HUES48 (cell line): ENCODE data around the gene SWSAP1.
"Not testable (repeated sequence)": the region's sequence is repeated elsewhere in the genome, so short reads cannot be mapped to it uniquely, and the experiment has no call there.

Experiments used
- H3K27ac ChIP-seq: one replicate; pipeline ENCODE4 v1.7.0; 2013; ENCODE audit warnings: low read depth, low read length, inconsistent platforms
- H3K27me3 ChIP-seq: 2 replicates; pipeline ENCODE4 v1.6.1; 2013; ENCODE audit warnings: mild to moderate bottlenecking, low read length; ENCODE audit not compliant: control insufficient read depth, insufficient read depth
- H3K36me3 ChIP-seq: 2 replicates; pipeline ENCODE4 v1.6.1; 2013; ENCODE audit warnings: low read length; ENCODE audit not compliant: control insufficient read depth, insufficient read depth
- H3K4me1 ChIP-seq: 2 replicates; pipeline ENCODE4 v1.6.1; 2013; ENCODE audit warnings: mild to moderate bottlenecking, low read length; ENCODE audit not compliant: control insufficient read depth, insufficient read depth
- H3K4me3 ChIP-seq: 2 replicates; pipeline ENCODE4 v1.5.1; 2013; ENCODE audit warnings: mild to moderate bottlenecking, low read depth, low read length
- H3K9ac ChIP-seq: 2 replicates; pipeline ENCODE4 v1.6.1; 2013; ENCODE audit warnings: mild to moderate bottlenecking, low read depth, low read length, moderate library complexity
- H3K9me3 ChIP-seq: 2 replicates; pipeline ENCODE4 v1.6.1; 2013; ENCODE audit warnings: low read length; ENCODE audit not compliant: control insufficient read depth, insufficient read depth

Gene SWSAP1

GRCh38 chr19:11399667-11400066 lies 25.2 kb downstream of the SWSAP1 start:
- Histone ChIP-seq H3K9ac (no peak overlapping the region), H3K27ac (no peak overlapping the region), H3K36me3 (peaks cover 47% of the 10 kb centered on the region), H3K9me3 (no peaks in the 10 kb centered on the region), H3K4me3 (no peak overlapping the region), H3K27me3 (no peaks in the 10 kb centered on the region), H3K4me1 (0 out of 2 replicates have a peak, but pooled peaks cover 4% of the 10 kb centered on the region)

DNA sequence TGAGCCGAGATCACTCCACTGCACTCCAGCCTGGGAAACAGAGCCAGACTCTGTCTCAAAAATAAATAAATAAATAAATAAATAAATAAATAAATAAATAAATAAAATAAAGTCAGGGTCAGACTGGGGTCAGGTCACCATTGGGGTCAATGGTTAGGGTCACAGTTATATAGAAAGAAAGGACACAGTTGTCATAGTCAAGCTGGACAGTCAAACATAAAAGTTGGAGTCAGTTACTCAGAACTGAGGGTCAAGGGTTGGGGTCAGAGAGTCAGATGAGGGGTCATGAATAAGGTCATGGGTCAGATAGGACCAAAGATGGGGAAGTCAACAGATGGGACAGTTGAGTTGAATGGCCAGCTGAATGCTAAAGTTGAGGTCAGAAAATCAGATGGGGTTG lies 26.3 kb downstream of the SWSAP1 start:
- Histone ChIP-seq H3K27ac (no peak overlapping the region), H3K36me3 (peaks cover 52% of the 10 kb centered on the region), H3K27me3 (no peaks in the 10 kb centered on the region), H3K9ac (no peak overlapping the region), H3K4me3 (no peak overlapping the region), H3K9me3 (no peaks in the 10 kb centered on the region), H3K4me1 (no peaks in the 10 kb centered on the region)

- H3K27ac ChIP-seq: no peak overlapping the region
- no peaks in the 10 kb centered on the region for H3K27me3 ChIP-seq
- no peak overlapping the region for H3K4me3 ChIP-seq
- H3K9me3 ChIP-seq: no peaks in the 10 kb centered on the region
- no peaks in the 10 kb centered on the region for H3K4me1 ChIP-seq
- no peak overlapping the region for H3K9ac ChIP-seq
- H3K36me3 ChIP-seq: peaks cover 48% of the 10 kb centered on the region
These were observed 27.5 kb downstream of the SWSAP1 start for GRCh38 chr19:11401808-11402543.

DNA sequence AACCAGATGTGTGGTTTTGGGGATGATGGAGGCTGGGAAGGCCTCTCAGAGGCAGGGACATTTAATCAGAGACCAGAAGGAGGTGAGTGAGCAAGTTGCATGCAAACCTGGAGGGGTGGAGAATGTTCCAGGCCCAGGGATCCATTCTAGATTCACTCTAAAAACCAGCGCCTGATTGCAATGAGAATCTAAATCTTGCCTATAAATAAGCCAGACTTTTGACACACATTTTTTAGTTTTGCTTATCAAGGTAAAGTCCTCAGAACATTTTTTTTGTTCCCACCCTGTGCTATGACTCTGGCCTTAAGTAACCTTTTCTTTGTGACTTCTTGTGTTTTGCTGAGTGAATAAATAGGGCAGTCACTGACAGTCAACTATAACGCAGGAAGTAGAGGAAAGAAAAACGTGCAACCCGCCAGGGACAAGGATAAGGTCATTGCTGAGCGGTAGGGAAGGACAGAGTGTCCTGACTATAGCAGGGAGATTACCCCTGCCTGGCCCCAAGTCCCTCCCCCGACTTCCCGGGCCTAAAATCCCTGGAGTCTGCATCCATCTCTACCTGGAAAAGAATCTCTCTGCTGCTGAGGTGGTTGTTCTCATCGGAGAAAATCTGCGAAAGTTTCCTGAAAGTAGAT lies 30.2 kb downstream of the SWSAP1 start:
- no peaks in the 10 kb centered on the region for H3K4me1 ChIP-seq
- no peak overlapping the region for H3K27ac ChIP-seq
- no peak overlapping the region for H3K9ac ChIP-seq

DNA sequence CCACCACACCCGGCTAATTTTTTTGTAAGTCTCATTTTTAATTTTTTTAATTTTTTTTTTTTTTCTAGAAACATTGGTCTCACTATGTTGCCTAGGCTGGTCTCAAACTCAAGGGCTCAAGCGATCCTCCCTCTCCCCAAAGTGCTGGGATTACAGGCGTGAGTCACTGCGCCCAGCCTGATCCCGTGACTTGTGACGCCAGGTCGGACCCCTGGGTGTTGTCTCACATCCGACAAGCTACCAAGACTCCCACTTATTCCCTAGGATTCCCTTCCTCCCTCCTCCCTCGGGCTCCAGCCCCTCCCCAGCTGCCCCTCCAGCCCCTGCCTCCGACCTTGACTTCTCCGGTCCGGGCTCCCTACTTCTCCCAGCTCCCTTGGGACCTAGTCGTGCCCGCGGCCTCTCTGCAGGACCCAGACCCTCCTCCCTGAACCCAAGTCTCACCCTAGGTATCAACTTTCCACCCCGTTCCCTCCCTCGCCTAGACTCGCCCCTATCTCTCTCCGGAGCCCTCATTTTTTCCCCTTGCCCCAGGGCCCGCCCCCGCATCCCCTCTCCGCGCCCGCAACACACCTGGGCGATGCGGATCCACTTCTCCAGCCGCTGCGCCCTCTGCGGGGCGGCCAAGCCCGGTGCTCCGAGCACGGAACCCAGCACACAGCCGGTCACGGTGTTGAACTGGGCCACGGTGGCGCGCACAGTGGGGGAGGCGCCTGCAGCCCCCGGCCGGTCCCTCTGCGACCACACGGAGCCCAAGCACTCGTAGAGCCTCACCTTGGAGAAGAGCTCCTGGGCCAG lies 31.6 kb downstream of the SWSAP1 start:
- H3K27me3 ChIP-seq: no peaks in the 10 kb centered on the region
- no peak overlapping the region for H3K9ac ChIP-seq
- H3K36me3 ChIP-seq: peaks cover 39% of the 10 kb centered on the region
- no peaks in the 10 kb centered on the region for H3K9me3 ChIP-seq
- H3K4me3 ChIP-seq: no peak overlapping the region
- H3K4me1 ChIP-seq: no peaks in the 10 kb centered on the region
- no peak overlapping the region for H3K27ac ChIP-seq

More for the DNA sequence above, 30.2 kb downstream of the SWSAP1 start:
- no peak overlapping the region for H3K4me3 ChIP-seq
- peaks cover 41% of the 10 kb centered on the region for H3K36me3 ChIP-seq
- H3K27me3 ChIP-seq: no peaks in the 10 kb centered on the region
- no peaks in the 10 kb centered on the region for H3K9me3 ChIP-seq

GRCh38 chr19:11406703-11407236 lies 32.3 kb downstream of the SWSAP1 start:
- H3K9me3 ChIP-seq, H3K4me1 ChIP-seq, H3K27me3 ChIP-seq, H3K9ac ChIP-seq, H3K27ac ChIP-seq, H3K4me3 ChIP-seq: not testable (repeated sequence)
- peaks cover 41% of the 10 kb centered on the region for H3K36me3 ChIP-seq

DNA sequence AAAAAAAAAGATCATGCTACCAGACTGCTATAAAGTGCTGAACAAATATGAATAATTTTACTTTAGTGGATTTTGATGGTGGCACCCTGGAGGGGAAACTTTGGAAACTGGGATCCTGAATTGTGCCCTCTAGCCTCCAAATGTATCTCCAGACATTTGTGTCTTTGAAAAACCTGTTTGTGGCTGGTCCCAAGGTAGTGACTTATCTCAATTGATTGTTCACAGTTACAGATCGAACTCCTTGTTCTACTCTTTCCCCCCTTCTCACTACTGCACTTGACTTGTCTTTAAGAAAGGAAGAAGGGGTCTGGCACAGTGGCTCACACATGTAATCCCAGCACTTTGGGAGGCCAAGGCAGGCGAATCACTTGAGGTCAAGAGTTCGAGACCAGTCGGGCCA lies 34.1 kb downstream of the SWSAP1 start:
- no peak overlapping the region for H3K27ac ChIP-seq
- H3K4me1 ChIP-seq: no peaks in the 10 kb centered on the region
- H3K36me3 ChIP-seq: peaks cover 31% of the 10 kb centered on the region
- no peak overlapping the region for H3K9ac ChIP-seq
- no peaks in the 10 kb centered on the region for H3K9me3 ChIP-seq
- no peak overlapping the region for H3K4me3 ChIP-seq
- no peaks in the 10 kb centered on the region for H3K27me3 ChIP-seq

- H3K27ac ChIP-seq: no peak overlapping the region
- H3K36me3 ChIP-seq: peaks cover 19% of the 10 kb centered on the region; the same call in 1 of the 2 replicates
- no peaks in the 10 kb centered on the region for H3K9me3 ChIP-seq
- H3K4me1 ChIP-seq: no peaks in the 10 kb centered on the region
- no peak overlapping the region for H3K4me3 ChIP-seq
- H3K27me3 ChIP-seq: no peaks in the 10 kb centered on the region
- no peak overlapping the region for H3K9ac ChIP-seq
These were observed 36.2 kb downstream of the SWSAP1 start for GRCh38 chr19:11410682-11411081.

- no peak overlapping the region for H3K27ac ChIP-seq
- no peak overlapping the region for H3K9ac ChIP-seq
- H3K36me3 ChIP-seq: peaks cover 16% of the 10 kb centered on the region; the same call in 1 of the 2 replicates
- peaks cover 3% of the 10 kb centered on the region; the same call in 1 of the 2 replicates for H3K27me3 ChIP-seq
- H3K4me3 ChIP-seq: no peak overlapping the region
- no peaks in the 10 kb centered on the region for H3K4me1 ChIP-seq
- no peaks in the 10 kb centered on the region for H3K9me3 ChIP-seq
These were observed 40.1 kb downstream of the SWSAP1 start for GRCh38 chr19:11414544-11414943.

DNA sequence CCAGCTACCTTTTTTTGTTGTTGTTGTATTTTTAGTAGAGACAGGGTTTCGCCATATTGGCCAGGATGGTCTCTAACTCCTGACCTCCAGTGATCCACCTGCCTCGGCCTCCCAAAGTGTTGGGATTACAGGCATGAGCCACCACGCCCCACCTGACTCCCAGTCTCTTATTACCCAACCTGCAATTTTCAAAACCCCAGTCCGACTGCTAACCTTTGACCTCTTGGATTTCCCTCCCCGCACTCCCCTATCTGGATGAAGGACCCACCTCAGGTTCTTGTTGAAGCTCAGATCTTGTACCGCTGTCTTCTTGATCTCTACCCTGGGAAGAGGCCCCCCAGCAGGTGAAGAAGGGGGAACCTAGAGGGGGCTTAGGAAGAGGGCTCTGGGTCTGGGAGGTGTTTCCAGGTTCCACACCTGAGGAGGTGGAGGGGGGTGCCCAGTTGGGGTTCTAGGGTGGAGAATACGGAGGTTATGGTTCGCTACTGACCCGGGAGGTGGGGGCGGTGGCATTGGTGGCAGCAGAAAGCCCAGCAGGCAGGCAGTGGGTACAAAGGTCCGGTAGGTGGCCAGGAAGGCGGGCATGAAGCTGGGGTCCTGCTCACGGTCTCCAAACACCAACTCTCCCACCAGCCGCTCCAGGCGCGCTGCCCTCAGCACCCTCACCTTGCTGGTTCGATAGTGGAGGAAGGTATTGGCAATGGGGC lies 42.0 kb downstream of the SWSAP1 start:
- no peak overlapping the region for H3K9ac ChIP-seq
- H3K4me3 ChIP-seq: no peak overlapping the region
- no peak overlapping the region for H3K27ac ChIP-seq
- H3K9me3 ChIP-seq: no peaks in the 10 kb centered on the region
- peaks cover 6% of the 10 kb centered on the region; the same call in 1 of the 2 replicates for H3K4me1 ChIP-seq
- peaks cover 15% of the 10 kb centered on the region for H3K27me3 ChIP-seq
- H3K36me3 ChIP-seq: peaks cover 4% of the 10 kb centered on the region; the same call in 1 of the 2 replicates
